Neural cell (in vitro differentiated cells): ENCODE measurements around the gene CFAP45.

ENCODE experiments used
- EP300 ChIP-seq: fragments of 450-650 bp; conservative IDR thresholded peaks from 2 replicates; pipeline ENCODE4 v1.6.1; 2014; ENCODE audit warnings: antibody characterized with exemption, mild to moderate bottlenecking, moderate library complexity; ENCODE audit not compliant: poor library complexity, severe bottlenecking
- POLR2AphosphoS5 ChIP-seq: IDR thresholded peaks from 2 replicates; pipeline ENCODE4 v1.6.1; 2012
- SMC3 ChIP-seq: fragments of 450-650 bp; conservative IDR thresholded peaks from 2 replicates; pipeline ENCODE4 v1.6.1; 2014; ENCODE audit warnings: antibody characterized with exemption, mild to moderate bottlenecking, moderate library complexity; ENCODE audit not compliant: poor library complexity
- TAF1 ChIP-seq: IDR thresholded peaks from 2 replicates; pipeline ENCODE4 v1.6.1; 2012; ENCODE audit warnings: low read depth
- TF ChIP-seq, protein P1 (sequence below): fragments of 450-650 bp; IDR thresholded peaks from 2 replicates; pipeline ENCODE4 v1.5.1; 2014; ENCODE audit warnings: antibody characterized with exemption, mild to moderate bottlenecking, moderate library complexity; ENCODE audit not compliant: poor library complexity, severe bottlenecking
- TF ChIP-seq, protein P2 (sequence below): IDR thresholded peaks from 2 replicates; pipeline ENCODE4 v1.6.1; 2012; ENCODE audit warnings: borderline replicate concordance

DNA sequence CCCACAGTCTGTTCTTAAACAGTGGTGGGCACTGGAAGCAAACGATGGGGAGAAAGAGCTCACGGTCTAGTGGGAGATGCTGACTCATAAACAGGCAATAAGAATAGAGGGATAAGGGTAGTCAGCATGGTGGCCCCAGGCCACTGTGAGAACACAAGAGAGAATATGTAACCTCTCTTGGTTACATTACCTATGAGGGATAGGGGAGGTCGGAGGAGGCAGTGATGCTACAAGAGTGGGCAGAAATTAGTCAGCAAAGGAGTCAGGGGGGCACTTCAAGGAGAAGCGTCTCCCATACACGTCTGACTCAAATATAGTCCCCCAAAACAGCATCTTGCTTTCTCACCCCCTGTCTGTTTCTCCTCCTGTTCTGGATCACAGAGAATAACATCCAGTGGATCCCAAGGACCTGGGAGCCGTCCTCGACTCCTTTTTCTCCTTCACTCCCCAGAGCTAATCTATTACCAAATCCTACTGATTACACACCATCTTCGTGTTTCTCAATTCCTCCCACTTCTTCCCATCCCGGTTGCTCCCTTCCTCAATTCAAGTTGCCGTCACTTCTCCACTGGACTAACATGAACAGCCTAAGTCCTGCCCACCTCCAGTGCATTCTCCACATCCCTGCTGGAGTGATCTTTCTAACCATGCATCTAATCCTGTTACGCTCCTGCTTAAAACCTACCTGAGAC is 71.2 kb downstream of the CFAP45 start:
- TF ChIP-seq, protein P1, sequence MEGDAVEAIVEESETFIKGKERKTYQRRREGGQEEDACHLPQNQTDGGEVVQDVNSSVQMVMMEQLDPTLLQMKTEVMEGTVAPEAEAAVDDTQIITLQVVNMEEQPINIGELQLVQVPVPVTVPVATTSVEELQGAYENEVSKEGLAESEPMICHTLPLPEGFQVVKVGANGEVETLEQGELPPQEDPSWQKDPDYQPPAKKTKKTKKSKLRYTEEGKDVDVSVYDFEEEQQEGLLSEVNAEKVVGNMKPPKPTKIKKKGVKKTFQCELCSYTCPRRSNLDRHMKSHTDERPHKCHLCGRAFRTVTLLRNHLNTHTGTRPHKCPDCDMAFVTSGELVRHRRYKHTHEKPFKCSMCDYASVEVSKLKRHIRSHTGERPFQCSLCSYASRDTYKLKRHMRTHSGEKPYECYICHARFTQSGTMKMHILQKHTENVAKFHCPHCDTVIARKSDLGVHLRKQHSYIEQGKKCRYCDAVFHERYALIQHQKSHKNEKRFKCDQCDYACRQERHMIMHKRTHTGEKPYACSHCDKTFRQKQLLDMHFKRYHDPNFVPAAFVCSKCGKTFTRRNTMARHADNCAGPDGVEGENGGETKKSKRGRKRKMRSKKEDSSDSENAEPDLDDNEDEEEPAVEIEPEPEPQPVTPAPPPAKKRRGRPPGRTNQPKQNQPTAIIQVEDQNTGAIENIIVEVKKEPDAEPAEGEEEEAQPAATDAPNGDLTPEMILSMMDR = no peak
- TF ChIP-seq EP300 = no peak
- TF ChIP-seq, protein P2, sequence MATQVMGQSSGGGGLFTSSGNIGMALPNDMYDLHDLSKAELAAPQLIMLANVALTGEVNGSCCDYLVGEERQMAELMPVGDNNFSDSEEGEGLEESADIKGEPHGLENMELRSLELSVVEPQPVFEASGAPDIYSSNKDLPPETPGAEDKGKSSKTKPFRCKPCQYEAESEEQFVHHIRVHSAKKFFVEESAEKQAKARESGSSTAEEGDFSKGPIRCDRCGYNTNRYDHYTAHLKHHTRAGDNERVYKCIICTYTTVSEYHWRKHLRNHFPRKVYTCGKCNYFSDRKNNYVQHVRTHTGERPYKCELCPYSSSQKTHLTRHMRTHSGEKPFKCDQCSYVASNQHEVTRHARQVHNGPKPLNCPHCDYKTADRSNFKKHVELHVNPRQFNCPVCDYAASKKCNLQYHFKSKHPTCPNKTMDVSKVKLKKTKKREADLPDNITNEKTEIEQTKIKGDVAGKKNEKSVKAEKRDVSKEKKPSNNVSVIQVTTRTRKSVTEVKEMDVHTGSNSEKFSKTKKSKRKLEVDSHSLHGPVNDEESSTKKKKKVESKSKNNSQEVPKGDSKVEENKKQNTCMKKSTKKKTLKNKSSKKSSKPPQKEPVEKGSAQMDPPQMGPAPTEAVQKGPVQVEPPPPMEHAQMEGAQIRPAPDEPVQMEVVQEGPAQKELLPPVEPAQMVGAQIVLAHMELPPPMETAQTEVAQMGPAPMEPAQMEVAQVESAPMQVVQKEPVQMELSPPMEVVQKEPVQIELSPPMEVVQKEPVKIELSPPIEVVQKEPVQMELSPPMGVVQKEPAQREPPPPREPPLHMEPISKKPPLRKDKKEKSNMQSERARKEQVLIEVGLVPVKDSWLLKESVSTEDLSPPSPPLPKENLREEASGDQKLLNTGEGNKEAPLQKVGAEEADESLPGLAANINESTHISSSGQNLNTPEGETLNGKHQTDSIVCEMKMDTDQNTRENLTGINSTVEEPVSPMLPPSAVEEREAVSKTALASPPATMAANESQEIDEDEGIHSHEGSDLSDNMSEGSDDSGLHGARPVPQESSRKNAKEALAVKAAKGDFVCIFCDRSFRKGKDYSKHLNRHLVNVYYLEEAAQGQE = no peak
- no peak for TF ChIP-seq POLR2AphosphoS5
- TF ChIP-seq SMC3 = no peak
- no peak for TF ChIP-seq TAF1
